SK-N-SH treated with all-trans-retinoic acid at 6 μM for 48 hours (cell line): ENCODE results near the gene LRFN2.

Experiments used
- OSR1 ChIP-seq: fragments of 250-450 bp; sonication (Bioruptor Pico); IDR thresholded peaks from 2 replicates; pipeline ENCODE4 v1.8.0; 2022; ENCODE audit warnings: moderate library complexity, mild to moderate bottlenecking, inconsistent platforms
- PPARA ChIP-seq: fragments of 250-450 bp; sonication (Bioruptor Pico); IDR thresholded peaks from 2 replicates; pipeline ENCODE4 v1.5.0; 2020; ENCODE audit warnings: mild to moderate bottlenecking, borderline replicate concordance
- SNAI2 ChIP-seq: fragments of 250-450 bp; sonication (Bioruptor Pico); IDR thresholded peaks from 2 replicates; pipeline ENCODE4 v1.5.0; 2020; ENCODE audit warnings: mild to moderate bottlenecking, moderate library complexity
- TCF4 ChIP-seq: fragments of 250-450 bp; sonication (Bioruptor Pico); IDR thresholded peaks from 2 replicates; pipeline ENCODE4 v1.8.0; 2021; ENCODE audit warnings: mild to moderate bottlenecking, moderate library complexity, borderline replicate concordance
- ZC3H10 ChIP-seq: fragments of 250-450 bp; sonication (Bioruptor Pico); IDR thresholded peaks from 2 replicates; pipeline ENCODE4 v1.5.1; 2021; ENCODE audit warnings: mild to moderate bottlenecking, moderate library complexity
- TF ChIP-seq, protein P1 (sequence below): fragments of 250-450 bp; sonication (Bioruptor Pico); IDR thresholded peaks from 2 replicates; pipeline ENCODE4 v1.8.0; 2020; ENCODE audit warnings: mild to moderate bottlenecking, moderate library complexity, borderline replicate concordance
- TF ChIP-seq, protein P2 (sequence below): fragments of 250-450 bp; sonication (Bioruptor Pico); IDR thresholded peaks from 2 replicates; pipeline ENCODE4 v1.5.1; 2020; ENCODE audit warnings: low read depth, mild to moderate bottlenecking, moderate library complexity

DNA sequence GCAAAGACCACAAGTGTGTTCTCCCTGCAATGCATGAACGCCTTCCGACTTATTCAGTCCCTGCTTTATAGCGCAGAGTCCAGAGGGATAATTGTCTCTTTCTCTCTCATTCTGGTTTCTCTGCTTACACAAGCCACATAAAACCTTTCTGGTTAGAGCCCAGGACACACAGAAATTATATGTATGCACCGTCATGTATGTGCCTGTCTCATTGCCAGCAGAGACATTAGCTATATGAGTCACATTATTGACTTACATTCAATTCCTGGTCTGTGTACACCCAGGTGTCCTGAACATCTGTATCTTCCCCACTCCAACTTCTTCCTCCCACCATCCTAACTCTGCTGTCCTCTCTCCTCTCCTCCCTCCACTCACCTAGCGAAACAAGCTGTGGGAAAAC, 44.0 kb downstream of the LRFN2 start:
- TF ChIP-seq, protein P1, sequence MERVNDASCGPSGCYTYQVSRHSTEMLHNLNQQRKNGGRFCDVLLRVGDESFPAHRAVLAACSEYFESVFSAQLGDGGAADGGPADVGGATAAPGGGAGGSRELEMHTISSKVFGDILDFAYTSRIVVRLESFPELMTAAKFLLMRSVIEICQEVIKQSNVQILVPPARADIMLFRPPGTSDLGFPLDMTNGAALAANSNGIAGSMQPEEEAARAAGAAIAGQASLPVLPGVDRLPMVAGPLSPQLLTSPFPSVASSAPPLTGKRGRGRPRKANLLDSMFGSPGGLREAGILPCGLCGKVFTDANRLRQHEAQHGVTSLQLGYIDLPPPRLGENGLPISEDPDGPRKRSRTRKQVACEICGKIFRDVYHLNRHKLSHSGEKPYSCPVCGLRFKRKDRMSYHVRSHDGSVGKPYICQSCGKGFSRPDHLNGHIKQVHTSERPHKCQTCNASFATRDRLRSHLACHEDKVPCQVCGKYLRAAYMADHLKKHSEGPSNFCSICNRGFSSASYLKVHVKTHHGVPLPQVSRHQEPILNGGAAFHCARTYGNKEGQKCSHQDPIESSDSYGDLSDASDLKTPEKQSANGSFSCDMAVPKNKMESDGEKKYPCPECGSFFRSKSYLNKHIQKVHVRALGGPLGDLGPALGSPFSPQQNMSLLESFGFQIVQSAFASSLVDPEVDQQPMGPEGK (CRISPR knock-in tag) = no peak
- TF ChIP-seq SNAI2 (CRISPR knock-in tag) (no peak), PPARA (CRISPR knock-in tag) (no peak), OSR1 (no peak), TCF4 (CRISPR knock-in tag) (no peak), ZC3H10 (CRISPR knock-in tag) (no peak)
- TF ChIP-seq, protein P2, sequence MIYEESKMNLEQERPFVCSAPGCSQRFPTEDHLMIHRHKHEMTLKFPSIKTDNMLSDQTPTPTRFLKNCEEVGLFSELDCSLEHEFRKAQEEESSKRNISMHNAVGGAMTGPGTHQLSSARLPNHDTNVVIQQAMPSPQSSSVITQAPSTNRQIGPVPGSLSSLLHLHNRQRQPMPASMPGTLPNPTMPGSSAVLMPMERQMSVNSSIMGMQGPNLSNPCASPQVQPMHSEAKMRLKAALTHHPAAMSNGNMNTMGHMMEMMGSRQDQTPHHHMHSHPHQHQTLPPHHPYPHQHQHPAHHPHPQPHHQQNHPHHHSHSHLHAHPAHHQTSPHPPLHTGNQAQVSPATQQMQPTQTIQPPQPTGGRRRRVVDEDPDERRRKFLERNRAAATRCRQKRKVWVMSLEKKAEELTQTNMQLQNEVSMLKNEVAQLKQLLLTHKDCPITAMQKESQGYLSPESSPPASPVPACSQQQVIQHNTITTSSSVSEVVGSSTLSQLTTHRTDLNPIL (CRISPR knock-in tag) = no peak
